HG02610 (cell line): ENCODE data around the gene SSUH2.

Source experiments
- ATAC-seq: cut with Tn5 transposase; IDR thresholded peaks from one replicate; pipeline ENCODE4 v1.9.1; 2021; ENCODE audit warnings: mild to moderate bottlenecking, moderate library complexity; ENCODE audit not compliant: unreplicated experiment

SSUH2 gene

DNA sequence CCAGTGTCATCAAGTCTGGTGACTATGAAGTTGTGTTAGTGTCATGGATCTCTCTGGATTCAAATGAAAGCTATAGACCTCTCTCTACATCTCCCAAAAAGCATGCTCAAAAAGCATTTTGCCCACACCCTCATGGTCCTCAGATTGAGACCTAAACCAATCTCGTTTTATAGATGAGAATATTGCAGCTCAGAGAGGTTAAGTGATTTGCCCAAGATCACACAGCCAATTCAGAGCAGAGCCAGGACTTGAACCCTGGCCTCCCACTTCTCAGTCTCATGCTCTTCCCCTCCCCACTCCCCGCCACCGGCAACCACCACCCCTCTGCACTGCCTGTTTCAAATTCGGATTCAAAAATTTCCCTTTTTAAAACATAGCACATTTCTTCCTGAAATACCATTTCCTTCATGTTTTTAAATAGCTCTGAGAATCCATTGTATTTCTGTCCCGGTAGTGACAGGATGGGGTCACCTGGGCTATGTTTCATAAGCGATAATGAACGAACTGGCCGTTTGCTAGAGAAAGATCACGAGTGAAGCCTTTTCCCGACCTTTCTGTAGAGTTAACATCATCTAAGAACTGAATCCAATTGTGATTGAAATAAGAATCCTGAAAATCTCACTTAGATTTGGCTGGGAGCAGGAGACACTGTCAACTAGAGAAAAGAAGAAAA, 769 bp downstream of the SSUH2 start:
- no peak for ATAC-seq

- ATAC-seq, result no peak
These were observed 2.6 kb downstream of the SSUH2 start for GRCh38 chr3:8642001-8642400.

- no peak for ATAC-seq
These were observed 3.1 kb downstream of the SSUH2 start for GRCh38 chr3:8641472-8641871.

GRCh38 chr3:8640223-8640622, 4.4 kb downstream of the SSUH2 start:
- no peak for ATAC-seq

- ATAC-seq, result no peak
These were observed 5.0 kb downstream of the SSUH2 start for GRCh38 chr3:8639659-8640000.

DNA sequence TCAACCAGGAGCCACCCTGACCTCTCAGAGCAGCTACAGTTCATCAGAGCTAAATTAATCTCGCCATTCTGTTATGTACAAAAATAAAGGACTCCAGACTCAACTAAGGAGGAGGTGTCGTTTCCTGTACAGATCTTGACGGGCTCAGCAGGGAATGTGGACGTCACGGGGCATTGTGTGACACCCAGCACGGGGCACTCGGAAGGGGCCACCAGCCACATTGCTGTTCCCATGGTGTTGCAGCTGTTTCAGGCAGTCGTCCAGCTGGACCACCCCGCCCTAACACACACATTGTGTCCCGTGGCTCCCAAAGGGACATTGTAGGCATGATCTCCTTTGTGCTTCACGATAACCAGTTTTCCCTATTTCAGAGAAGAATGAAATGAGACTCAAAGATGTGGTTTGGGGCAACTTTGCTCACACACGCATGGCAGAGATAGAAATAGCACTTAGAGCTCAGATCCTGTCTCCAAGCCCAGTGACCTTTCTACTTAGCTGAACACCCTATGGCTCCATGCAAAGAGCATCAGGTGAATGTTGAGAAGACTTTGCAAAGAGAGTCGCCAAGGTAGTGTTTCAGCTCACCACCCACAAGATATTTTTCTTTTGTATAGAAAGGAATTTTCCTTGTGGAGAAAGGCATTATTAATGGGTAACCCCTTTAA, 5.5 kb downstream of the SSUH2 start:
- no peak for ATAC-seq

DNA sequence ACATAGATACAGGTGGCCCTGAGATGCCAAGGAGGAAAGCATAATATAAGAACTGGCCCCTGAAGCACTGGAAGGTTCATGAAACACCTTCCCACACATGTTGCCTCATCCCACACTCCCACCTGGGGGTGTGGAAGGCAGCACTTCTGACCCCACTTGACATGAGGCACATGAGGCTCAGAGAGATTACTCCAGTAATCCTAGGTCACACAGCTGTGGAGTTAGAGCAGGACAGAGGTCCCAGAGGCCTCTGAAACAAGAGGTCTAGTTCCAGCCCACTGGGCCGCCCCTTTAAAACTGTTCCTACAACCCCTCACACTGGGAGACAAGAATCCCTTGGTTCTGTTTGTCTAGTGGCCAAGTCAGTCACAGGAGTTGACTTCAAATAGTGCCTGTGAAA, 7.2 kb downstream of the SSUH2 start:
- ATAC-seq, result no peak

DNA sequence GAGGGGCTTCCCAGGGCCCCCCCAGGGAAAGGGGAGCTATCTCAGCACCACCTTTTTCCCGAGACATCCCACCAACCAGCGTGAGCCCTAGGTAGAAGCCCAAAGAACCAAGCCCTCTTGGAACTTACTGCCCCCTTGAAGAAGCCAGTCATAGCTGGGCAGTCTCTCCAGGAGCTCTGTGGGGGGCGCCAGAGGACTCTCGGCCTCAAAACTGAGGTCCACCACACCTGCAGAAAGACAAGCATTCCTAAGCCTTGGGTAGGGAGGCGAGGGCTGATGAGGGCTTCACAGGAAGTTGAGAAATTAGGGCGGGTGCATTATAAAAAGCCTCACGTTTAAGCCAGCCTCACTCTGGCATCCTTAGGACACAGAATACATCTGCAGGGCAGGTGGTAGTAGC, 9.0 kb downstream of the SSUH2 start:
- ATAC-seq, result no peak

GRCh38 chr3:8635125-8635524, 9.5 kb downstream of the SSUH2 start:
- no peak for ATAC-seq

DNA sequence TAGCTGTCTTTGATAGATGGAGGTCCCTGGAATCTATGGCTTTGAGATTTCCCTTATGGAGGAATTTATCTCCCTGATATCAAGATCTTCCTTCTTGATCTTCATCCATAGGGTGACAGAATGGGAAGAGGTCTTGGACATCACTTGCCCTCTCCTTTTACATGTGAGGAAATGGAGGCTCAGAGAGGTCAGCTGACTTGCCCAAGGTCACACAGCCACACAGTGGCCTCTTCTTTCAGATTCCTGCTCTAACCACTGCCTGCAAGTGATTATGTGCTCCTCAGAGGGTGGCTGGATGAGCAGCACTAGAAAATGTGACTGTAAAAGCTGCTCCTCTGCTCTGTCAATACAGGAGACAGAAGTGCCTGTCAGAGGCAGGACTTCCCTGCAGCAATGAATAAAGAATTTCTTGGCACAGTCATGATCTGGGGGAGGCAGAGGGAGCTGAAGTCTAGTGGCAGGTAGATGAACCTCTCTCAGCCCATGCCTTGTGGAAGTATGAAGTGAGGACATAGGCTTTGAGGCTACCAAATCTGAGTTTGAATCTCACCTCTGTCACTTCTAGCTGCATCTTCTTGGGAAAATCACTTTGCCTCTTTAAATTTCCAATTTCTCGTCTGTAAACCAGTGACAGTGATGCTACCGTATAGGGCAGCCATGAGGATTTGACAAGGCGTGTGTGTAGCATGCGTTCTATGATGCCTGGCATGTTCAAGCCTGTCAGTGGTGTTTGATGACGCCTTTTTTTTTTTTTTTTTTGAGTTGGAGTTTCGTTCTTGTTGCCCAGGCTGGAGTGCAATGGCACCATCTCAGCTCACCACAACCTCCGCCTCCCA, 12.0 kb downstream of the SSUH2 start:
- no peak for ATAC-seq

- no peak for ATAC-seq
These were observed 12.9 kb downstream of the SSUH2 start for GRCh38 chr3:8631661-8632060.

DNA sequence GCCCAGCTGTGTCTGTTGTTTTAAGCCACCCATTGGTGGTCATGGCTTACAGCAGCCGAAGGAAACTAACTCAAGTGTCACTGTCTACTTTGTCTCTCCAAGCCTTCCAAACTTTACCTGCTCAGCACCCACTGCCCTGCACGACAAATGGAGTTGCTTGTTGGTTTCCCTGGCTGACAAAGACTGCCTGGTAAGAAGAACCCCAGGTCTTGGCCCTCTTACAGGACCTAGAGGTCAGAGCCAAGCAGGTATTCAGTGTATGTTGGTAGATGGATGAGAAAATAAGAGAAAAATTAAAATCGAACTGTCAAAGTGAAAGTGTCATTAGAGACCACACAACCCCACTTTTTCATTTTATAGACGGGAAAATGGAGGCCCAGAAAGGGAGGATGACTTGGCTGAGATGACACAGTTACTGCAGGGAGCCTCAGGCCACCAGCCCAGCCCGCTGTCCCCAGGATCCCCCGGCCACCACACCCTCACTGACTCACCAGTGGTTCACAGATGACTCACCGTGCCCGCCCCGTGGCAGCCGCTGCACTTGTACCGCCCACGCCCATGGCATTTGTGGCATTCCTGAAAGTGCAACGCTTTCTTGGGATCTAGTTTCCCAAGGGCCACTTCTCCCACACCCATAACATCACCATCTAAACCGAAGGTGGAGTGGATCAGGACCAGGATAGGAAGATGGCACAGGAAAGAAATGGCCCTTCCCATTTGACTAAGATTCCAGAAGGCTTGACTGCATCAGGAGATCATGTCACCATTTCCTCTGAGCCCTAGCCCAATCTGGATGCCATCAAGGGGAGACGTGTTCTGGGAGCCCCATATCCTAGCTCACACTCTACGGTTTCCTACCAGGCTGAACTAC, 15.2 kb downstream of the SSUH2 start:
- no peak for ATAC-seq

GRCh38 chr3:8627949-8628348, 16.6 kb downstream of the SSUH2 start:
- no peak for ATAC-seq

DNA sequence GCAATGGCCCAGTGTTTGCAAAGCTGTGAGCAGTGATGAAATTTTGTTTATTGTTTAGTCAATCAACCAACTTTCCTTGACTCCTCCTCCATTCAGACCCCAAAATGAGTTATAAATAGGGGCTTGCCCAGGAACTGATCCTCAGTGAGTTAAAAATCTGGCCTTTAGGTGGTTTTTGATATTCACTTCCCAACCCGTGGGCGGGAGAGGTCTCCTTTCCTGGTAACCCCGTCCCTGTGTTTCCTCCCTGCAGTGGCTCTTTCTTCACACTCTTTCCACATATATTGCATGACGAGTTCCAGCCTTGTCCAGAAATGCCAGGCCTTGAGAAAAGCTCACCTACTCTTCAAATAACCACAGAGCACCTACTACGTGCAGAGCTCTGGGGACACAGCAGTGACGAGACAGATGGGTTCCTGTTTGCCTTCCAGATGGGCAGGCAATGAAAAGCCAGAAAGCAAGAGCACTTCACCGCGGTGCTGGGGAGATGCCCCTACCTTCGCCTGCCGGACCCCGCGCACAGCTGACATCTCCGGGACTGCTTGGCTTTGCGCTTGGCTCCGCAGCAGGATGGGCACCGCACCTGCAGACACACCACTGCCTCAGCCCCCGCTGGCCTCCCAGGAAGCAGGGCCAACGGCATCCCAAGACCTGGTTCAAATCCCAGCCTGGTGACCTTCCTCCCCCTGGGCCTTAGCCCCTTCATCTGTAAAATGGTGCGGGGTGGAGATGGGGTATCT, 17.2 kb downstream of the SSUH2 start:
- ATAC-seq, result no peak

- no peak for ATAC-seq
These were observed 18.6 kb downstream of the SSUH2 start for GRCh38 chr3:8625991-8626390.

DNA sequence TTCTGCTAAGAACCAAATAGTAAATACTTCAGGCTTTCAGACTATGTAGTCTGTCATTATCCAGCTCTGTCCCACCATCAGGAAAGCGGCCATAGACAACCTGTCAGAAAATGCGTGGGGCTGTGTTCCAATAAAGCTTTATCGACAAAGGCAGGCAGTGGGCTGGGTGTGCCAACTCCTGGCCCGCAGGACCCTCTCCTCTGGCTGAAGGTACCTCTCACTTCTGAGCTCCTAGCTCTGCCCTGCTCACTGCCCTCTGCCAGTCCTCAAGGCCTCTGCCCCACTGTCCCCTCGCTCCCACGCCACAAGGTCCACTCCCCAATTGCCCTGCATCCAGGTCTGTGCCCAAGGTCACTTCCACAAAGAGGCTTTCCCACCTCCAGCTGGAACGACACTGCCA, 20.0 kb downstream of the SSUH2 start:
- ATAC-seq, result no peak

GRCh38 chr3:8623741-8624140, 20.9 kb downstream of the SSUH2 start:
- ATAC-seq, result no peak

- peak; percentile 87 for ATAC-seq
These were observed 21.5 kb downstream of the SSUH2 start for GRCh38 chr3:8622873-8623691.

DNA sequence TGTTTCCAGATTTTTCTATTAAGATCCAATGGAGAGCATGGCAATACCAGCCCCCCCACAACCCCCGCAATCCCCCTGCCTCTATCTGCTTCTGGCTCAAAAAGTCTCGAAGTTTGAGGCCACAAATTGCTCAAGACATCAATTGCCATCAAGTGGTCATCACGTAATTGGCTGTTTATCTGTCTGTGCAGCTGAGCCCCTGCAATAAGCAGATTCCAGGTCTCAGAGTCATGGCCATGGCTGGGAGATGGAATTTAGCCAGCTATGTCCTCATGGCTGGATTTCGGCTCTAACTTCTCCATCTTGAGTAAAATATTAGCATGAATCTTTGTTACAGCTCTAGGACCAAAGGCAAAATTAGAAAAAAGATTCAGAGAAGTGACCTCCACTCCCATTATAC, 22.7 kb downstream of the SSUH2 start:
- ATAC-seq, result no peak

DNA sequence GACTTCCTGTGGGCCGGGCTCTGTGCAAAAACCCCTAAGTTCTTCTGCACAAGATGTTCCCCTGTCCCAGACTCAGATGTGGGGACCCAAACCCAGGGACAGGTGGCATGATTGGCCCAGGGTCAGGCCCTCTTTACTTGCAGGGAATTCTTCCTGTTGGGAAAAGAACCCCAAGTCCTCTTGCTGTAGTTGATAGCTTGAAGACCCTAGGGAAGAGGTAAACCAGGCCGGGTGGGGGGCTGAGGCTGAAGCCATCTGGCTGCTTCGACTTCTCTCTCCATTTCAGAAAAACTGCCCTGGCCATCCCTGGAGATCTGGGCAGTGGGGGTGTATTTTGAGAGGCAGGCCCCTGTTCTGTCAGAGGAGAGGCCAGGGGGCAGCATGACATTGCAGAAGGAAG, 23.5 kb downstream of the SSUH2 start:
- ATAC-seq, result no peak
